ENCODE measurements around the gene TCFL5. TPM values are rescaled to one million over a fixed set of nuclear protein-coding genes. Genes with fewer than 3 reads are reported as not detected.

Gene TCFL5
- total RNA-seq, 1 donor from 2014 or later: 11.0 TPM

DNA sequence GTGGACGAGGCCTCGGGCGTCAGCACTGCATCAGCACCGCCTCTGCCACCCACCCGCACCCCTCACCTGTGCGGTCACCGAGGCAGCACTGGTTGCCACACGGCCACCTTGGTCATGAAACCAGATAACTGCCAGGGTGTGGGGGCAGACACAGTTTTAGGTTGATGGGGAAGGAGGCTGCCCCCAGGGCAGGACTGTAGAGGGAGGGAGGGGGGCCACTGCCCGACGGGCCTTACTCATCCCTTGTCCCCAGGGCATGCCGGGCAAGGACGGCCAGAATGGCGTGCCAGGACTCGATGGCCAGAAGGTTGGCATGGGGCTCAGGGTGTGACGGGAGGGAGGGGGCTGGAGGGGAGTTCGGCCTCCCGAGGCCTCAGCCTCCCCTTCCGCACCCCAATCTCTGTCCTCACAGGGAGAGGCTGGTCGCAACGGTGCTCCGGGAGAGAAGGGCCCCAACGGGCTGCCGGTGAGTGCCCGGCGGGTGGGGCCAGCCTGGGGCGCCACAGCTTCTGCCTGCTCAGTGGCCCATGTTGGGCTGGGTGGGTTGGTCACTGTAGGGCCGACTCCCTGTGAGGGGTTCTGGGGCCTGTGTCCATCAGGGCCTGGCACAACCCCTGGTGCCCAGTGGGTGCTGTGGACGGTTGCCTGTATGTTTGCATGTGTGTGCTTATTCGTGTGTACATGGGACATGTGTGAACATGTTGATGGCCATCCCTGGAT is 33.0 kb downstream of the TCFL5 start:
- H3K4me3 Mint-ChIP-seq (ENCODE audit: unreplicated experiment): no peak overlapping the region
- H3K9ac ChIP-seq (ENCODE audit: low read length): no peak overlapping the region
- TF ChIP-seq EZH2 (IDR thresholded peaks at IDR 0.05; ENCODE audit: insufficient read depth, low read length): no peak
- TF ChIP-seq, protein P1, sequence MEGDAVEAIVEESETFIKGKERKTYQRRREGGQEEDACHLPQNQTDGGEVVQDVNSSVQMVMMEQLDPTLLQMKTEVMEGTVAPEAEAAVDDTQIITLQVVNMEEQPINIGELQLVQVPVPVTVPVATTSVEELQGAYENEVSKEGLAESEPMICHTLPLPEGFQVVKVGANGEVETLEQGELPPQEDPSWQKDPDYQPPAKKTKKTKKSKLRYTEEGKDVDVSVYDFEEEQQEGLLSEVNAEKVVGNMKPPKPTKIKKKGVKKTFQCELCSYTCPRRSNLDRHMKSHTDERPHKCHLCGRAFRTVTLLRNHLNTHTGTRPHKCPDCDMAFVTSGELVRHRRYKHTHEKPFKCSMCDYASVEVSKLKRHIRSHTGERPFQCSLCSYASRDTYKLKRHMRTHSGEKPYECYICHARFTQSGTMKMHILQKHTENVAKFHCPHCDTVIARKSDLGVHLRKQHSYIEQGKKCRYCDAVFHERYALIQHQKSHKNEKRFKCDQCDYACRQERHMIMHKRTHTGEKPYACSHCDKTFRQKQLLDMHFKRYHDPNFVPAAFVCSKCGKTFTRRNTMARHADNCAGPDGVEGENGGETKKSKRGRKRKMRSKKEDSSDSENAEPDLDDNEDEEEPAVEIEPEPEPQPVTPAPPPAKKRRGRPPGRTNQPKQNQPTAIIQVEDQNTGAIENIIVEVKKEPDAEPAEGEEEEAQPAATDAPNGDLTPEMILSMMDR (IDR thresholded peaks at IDR 0.05; ENCODE audit: insufficient read depth, low read depth, low read length): no peak
- peaks cover 5% of the 10 kb centered on the region for H3K4me1 Mint-ChIP-seq (ENCODE audit: low read depth, unreplicated experiment)
- no peaks in the 10 kb centered on the region for H3K27me3 Mint-ChIP-seq (ENCODE audit: low read depth, unreplicated experiment)
- H3K36me3 ChIP-seq (ENCODE audit: insufficient read depth, low read length): no peaks in the 10 kb centered on the region
- H3K27me3 ChIP-seq (ENCODE audit: insufficient read depth, low read length): no peaks in the 10 kb centered on the region
- H2AFZ ChIP-seq (ENCODE audit: low read depth, low read length): no peak overlapping the region
- peaks cover 6% of the 10 kb centered on the region for H3K4me1 ChIP-seq (ENCODE audit: insufficient read depth, low read length)
- no peaks in the 10 kb centered on the region for H4K20me1 ChIP-seq (ENCODE audit: insufficient read depth, low read length)
- no peak overlapping the region for H3K4me2 ChIP-seq (ENCODE audit: low read length)
- H3K27ac Mint-ChIP-seq (ENCODE audit: unreplicated experiment): no peak overlapping the region
- peaks cover 2% of the 10 kb centered on the region for H3K36me3 Mint-ChIP-seq (ENCODE audit: low read depth, unreplicated experiment)
- H3K4me3 ChIP-seq (ENCODE audit: insufficient read depth, low read depth, low read length): no peak overlapping the region
- DNase-seq (ENCODE audit: low read depth) (no peak), FAIRE-seq (no peak)
- no peaks in the 10 kb centered on the region for H3K9me3 Mint-ChIP-seq (ENCODE audit: unreplicated experiment)
- no peaks in the 10 kb centered on the region for H3K9me3 ChIP-seq (ENCODE audit: insufficient read depth, low read depth, low read length)
- H3K79me2 ChIP-seq (ENCODE audit: insufficient read depth, low read length): no peaks in the 10 kb centered on the region
- no peak overlapping the region for H3K27ac ChIP-seq (ENCODE audit: low read depth, low read length)

DNA sequence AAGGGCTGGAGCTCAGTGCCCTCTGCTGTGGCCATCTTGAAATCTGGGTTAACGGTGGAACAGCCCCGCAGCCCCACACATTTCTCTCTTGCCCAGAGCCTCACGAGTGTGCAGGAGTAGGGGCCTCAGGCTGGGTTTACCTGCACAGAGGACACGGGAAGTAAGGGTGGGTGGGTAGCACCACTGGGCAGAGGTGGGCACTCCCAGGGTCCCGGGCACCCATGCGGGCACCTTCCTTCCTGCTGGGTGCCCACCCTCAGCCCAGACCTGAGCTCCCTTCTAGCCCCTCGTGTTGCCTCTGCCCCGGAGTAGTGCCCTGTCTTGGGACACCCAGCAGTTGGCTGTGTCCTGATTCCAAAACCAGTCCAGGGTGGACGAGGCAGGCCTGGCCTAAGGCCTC is 33.6 kb downstream of the TCFL5 start:
- DNase-seq (ENCODE audit: low read depth) (no peak), FAIRE-seq (no peak)
- TF ChIP-seq EZH2 (IDR thresholded peaks at IDR 0.05; ENCODE audit: insufficient read depth, low read length): no peak
- TF ChIP-seq, protein P1 (IDR thresholded peaks at IDR 0.05; ENCODE audit: insufficient read depth, low read depth, low read length): no peak
- no peak overlapping the region for H3K4me3 ChIP-seq (ENCODE audit: insufficient read depth, low read depth, low read length)
- H3K36me3 ChIP-seq (ENCODE audit: insufficient read depth, low read length): no peaks in the 10 kb centered on the region
- no peak overlapping the region for H3K27ac ChIP-seq (ENCODE audit: low read depth, low read length)
- H3K79me2 ChIP-seq (ENCODE audit: insufficient read depth, low read length): no peaks in the 10 kb centered on the region
- H3K9ac ChIP-seq (ENCODE audit: low read length): no peak overlapping the region
- H3K27ac Mint-ChIP-seq (ENCODE audit: unreplicated experiment): no peak overlapping the region
- peaks cover 6% of the 10 kb centered on the region for H3K4me1 Mint-ChIP-seq (ENCODE audit: low read depth, unreplicated experiment)
- H3K4me3 Mint-ChIP-seq (ENCODE audit: unreplicated experiment): no peak overlapping the region
- peaks cover 9% of the 10 kb centered on the region for H3K4me1 ChIP-seq (ENCODE audit: insufficient read depth, low read length)
- H3K36me3 Mint-ChIP-seq (ENCODE audit: low read depth, unreplicated experiment): peaks cover 2% of the 10 kb centered on the region
- H3K4me2 ChIP-seq (ENCODE audit: low read length): no peak overlapping the region
- H4K20me1 ChIP-seq (ENCODE audit: insufficient read depth, low read length): no peaks in the 10 kb centered on the region
- no peak overlapping the region for H2AFZ ChIP-seq (ENCODE audit: low read depth, low read length)
- H3K27me3 Mint-ChIP-seq (ENCODE audit: low read depth, unreplicated experiment): no peaks in the 10 kb centered on the region
- H3K27me3 ChIP-seq (ENCODE audit: insufficient read depth, low read length): no peaks in the 10 kb centered on the region
- no peaks in the 10 kb centered on the region for H3K9me3 ChIP-seq (ENCODE audit: insufficient read depth, low read depth, low read length)
- H3K9me3 Mint-ChIP-seq (ENCODE audit: unreplicated experiment): no peaks in the 10 kb centered on the region

DNA sequence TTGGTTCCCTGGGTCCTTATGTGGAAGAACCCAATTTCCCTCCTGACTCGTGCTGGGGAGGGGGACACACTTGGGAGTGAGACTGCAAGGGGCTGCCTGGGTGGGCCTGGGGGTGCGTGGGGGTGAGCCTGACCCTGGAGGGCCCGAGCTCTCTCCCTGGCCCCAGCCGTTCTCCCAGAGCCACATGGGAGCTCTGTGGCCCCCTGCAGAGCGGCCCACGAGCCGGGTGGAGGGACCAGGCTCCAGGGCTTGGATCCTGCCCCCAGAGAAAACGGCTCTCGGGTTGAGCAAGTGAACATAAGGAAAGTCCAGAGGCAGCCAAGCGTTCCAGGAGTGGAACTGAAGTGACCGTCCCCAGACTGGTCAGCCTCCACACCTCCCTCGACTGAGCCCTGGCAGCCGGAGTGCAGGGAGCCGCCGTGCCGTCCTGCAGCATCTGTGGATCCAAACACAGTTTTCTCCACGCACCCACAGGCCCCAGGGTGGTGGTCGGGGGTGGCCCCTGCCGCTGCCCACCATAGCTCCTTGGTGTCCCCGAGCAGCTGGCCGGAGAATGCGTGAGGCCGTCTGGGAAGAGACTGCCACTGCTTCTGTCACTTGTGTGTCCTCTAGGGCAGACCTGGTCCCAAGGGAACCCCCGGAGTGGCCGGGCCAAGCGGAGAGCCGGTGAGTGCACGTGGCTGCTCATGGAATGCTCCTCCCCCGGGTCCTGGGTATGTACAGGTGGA is 34.1 kb downstream of the TCFL5 start:
- Mint-ChIP-seq H3K4me3 (ENCODE audit: unreplicated experiment) (no peak overlapping the region), H3K4me1 (ENCODE audit: low read depth, unreplicated experiment) (peaks cover 9% of the 10 kb centered on the region), H3K27ac (ENCODE audit: unreplicated experiment) (no peak overlapping the region), H3K9me3 (ENCODE audit: unreplicated experiment) (no peaks in the 10 kb centered on the region), H3K27me3 (ENCODE audit: low read depth, unreplicated experiment) (no peaks in the 10 kb centered on the region), H3K36me3 (ENCODE audit: low read depth, unreplicated experiment) (peaks cover 2% of the 10 kb centered on the region)
- TF ChIP-seq EZH2 (IDR thresholded peaks at IDR 0.05; ENCODE audit: insufficient read depth, low read length): no peak
- TF ChIP-seq, protein P1 (IDR thresholded peaks at IDR 0.05; ENCODE audit: insufficient read depth, low read depth, low read length): no peak
- DNase-seq (ENCODE audit: low read depth) (no peak), FAIRE-seq (no peak)
- Histone ChIP-seq H3K4me1 (ENCODE audit: insufficient read depth, low read length) (peaks cover 9% of the 10 kb centered on the region), H3K4me3 (ENCODE audit: insufficient read depth, low read depth, low read length) (no peak overlapping the region), H3K36me3 (ENCODE audit: insufficient read depth, low read length) (no peaks in the 10 kb centered on the region), H3K79me2 (ENCODE audit: insufficient read depth, low read length) (no peaks in the 10 kb centered on the region), H3K9ac (ENCODE audit: low read length) (no peak overlapping the region), H3K27me3 (ENCODE audit: insufficient read depth, low read length) (no peaks in the 10 kb centered on the region), H4K20me1 (ENCODE audit: insufficient read depth, low read length) (no peaks in the 10 kb centered on the region), H3K27ac (ENCODE audit: low read depth, low read length) (no peak overlapping the region), H2AFZ (ENCODE audit: low read depth, low read length) (no peak overlapping the region), H3K9me3 (ENCODE audit: insufficient read depth, low read depth, low read length) (no peaks in the 10 kb centered on the region), H3K4me2 (ENCODE audit: low read length) (no peak overlapping the region)
